IMR-90 (cell line): ENCODE data around the gene POLRMT. TPM values are rescaled to one million over a fixed set of nuclear protein-coding genes. Genes with fewer than 3 reads are reported as not detected.
A peak's percentile ranks its signal among the peaks of the same experiment; 100 is the strongest.

Source experiments
- ATAC-seq: fragments of 200-7000 bp; cut with Tn5 transposase; 2 replicates; pipeline ENCODE4 v1.9.1; 2020; ENCODE audit warnings: low read depth, mild to moderate bottlenecking, moderate library complexity
- BruUV-seq: library from RNA; stranded (reverse); fragments of 400-500 nt; replicated peaks from 2 replicates; lab custom pipeline; 2021; lab: Mats Ljungman, UMichigan
- CTCF ChIA-PET: fragments of 300-600 bp; formaldehyde crosslinking; extraction: SDS; loops from one replicate; lab custom pipeline; 2021; ENCODE audit warnings: antibody characterized with exemption; lab: Yijun Ruan, JAX
- POLR2A ChIA-PET: fragments of 300-600 bp; sonication (Branson Sonifier 250); formaldehyde crosslinking; loops from one replicate; lab custom pipeline; 2022; ENCODE audit warnings: antibody characterized with exemption; ENCODE audit not compliant: unreplicated experiment; lab: Charles Lee
- DNase-seq: peaks from one replicate; pipeline ENCODE4 v3.0.0; 2013
- H2AFZ ChIP-seq: replicated peaks from 2 replicates; pipeline ENCODE3; 2013; ENCODE audit warnings: low read length, mild to moderate bottlenecking; ENCODE audit not compliant: poor library complexity
- H2AK5ac ChIP-seq: 2 replicates; pipeline ENCODE4 v1.6.1; 2013; ENCODE audit warnings: low read depth, low read length, inconsistent platforms
- H2AK9ac ChIP-seq: replicated peaks from 2 replicates; pipeline ENCODE3; 2013; ENCODE audit warnings: mild to moderate bottlenecking, low read depth, low read length, moderate library complexity; ENCODE audit not compliant: poor library complexity
- H2BK120ac ChIP-seq: 2 replicates; pipeline ENCODE4 v1.6.1; 2013; ENCODE audit warnings: low read depth, low read length, inconsistent platforms
- H2BK15ac ChIP-seq: 3 replicates; pipeline ENCODE4 v1.6.1; 2013; ENCODE audit warnings: low read depth, low read length, inconsistent platforms
- H2BK20ac ChIP-seq: 2 replicates; pipeline ENCODE4 v1.6.1; 2013; ENCODE audit warnings: low read depth, mild to moderate bottlenecking, inconsistent platforms, low read length, moderate library complexity
- H2BK5ac ChIP-seq: 2 replicates; pipeline ENCODE4 v1.6.1; 2013; ENCODE audit warnings: mild to moderate bottlenecking, low read depth, low read length, inconsistent platforms; ENCODE audit not compliant: poor library complexity, severe bottlenecking
- H3K14ac ChIP-seq: replicated peaks from 2 replicates; pipeline ENCODE4 v1.6.1; 2013; ENCODE audit warnings: low read depth, low read length, inconsistent platforms
- H3K18ac ChIP-seq: 2 replicates; pipeline ENCODE4 v1.6.1; 2013; ENCODE audit warnings: low read depth, low read length, control low read depth
- H3K23ac ChIP-seq: 2 replicates; pipeline ENCODE4 v1.6.1; 2013; ENCODE audit warnings: low read depth, low read length, inconsistent platforms
- H3K27ac ChIP-seq: 2 replicates; pipeline ENCODE4 v1.5.1; 2013; ENCODE audit warnings: mild to moderate bottlenecking, control low read depth, low read length; ENCODE audit not compliant: insufficient read depth
- H3K27me3 ChIP-seq: 2 replicates; pipeline ENCODE4 v1.6.1; 2013; ENCODE audit warnings: low read length; ENCODE audit not compliant: control insufficient read depth, insufficient read depth
- H3K36me3 ChIP-seq: 2 replicates; pipeline ENCODE4 v1.6.1; 2013; ENCODE audit warnings: low read length, mixed read lengths; ENCODE audit not compliant: control insufficient read depth, insufficient read depth
- H3K4ac ChIP-seq: 2 replicates; pipeline ENCODE4 v1.6.1; 2013; ENCODE audit warnings: low read depth, low read length, inconsistent platforms
- H3K4me1 ChIP-seq: 2 replicates; pipeline ENCODE4 v1.6.1; 2013; ENCODE audit warnings: low read length, mixed read lengths; ENCODE audit not compliant: control insufficient read depth, insufficient read depth
- H3K4me2 ChIP-seq: 2 replicates; pipeline ENCODE4 v1.6.1; 2013; ENCODE audit warnings: low read depth, mild to moderate bottlenecking, control low read depth, low read length, moderate library complexity
- H3K4me3 ChIP-seq: 2 replicates; pipeline ENCODE4 v1.5.1; 2013; ENCODE audit warnings: low read depth, mild to moderate bottlenecking, control low read depth, low read length, moderate library complexity; ENCODE audit not compliant: insufficient read depth
- H3K56ac ChIP-seq: 2 replicates; pipeline ENCODE4 v1.6.1; 2013; ENCODE audit warnings: low read length, inconsistent platforms; ENCODE audit not compliant: insufficient read depth; ENCODE audit errors: extremely low read depth
- H3K79me1 ChIP-seq, 2 experiments: 2 replicates each; pipeline ENCODE4 v1.6.1; 2013; ENCODE audit warnings: low read length in 2 of 2, inconsistent platforms in 1 of 2, low read depth in 1 of 2
- H3K9ac ChIP-seq: 2 replicates; pipeline ENCODE4 v1.6.1; 2013; ENCODE audit warnings: low read depth, low read length, control low read depth
- H3K9me1 ChIP-seq: 2 replicates; pipeline ENCODE4 v1.6.1; 2013; ENCODE audit warnings: low read length, inconsistent platforms; ENCODE audit not compliant: insufficient read depth
- H3K9me3 ChIP-seq: 2 replicates; pipeline ENCODE4 v1.6.1; 2013; ENCODE audit warnings: low read length; ENCODE audit not compliant: control insufficient read depth, insufficient read depth
- H4K20me1 ChIP-seq: 2 replicates; pipeline ENCODE4 v1.6.1; 2013; ENCODE audit warnings: low read length, inconsistent platforms; ENCODE audit not compliant: insufficient read depth
- H4K5ac ChIP-seq: 2 replicates; pipeline ENCODE4 v1.6.1; 2013; ENCODE audit warnings: mild to moderate bottlenecking, low read depth, low read length, control low read depth
- H4K8ac ChIP-seq, 2 experiments: 2 replicates each; pipeline ENCODE4 v1.6.1; 2013; ENCODE audit warnings: low read depth in 2 of 2, low read length in 2 of 2, control low read depth in 1 of 2, inconsistent platforms in 1 of 2
- H4K91ac ChIP-seq: 2 replicates; pipeline ENCODE4 v1.6.1; 2013; ENCODE audit warnings: low read depth, low read length, inconsistent platforms; ENCODE audit not compliant: insufficient read depth
- FOS ChIP-seq: fragments of 150-350 bp; IDR thresholded peaks from 2 replicates; pipeline ENCODE4 v1.6.1; 2016; ENCODE audit warnings: low read depth, low read length
- MAZ ChIP-seq: IDR thresholded peaks from 2 replicates; pipeline ENCODE4 v1.6.1; 2012; ENCODE audit warnings: low read depth, mild to moderate bottlenecking, low read length, improper control_type of control experiment, moderate library complexity, borderline replicate concordance
- MXI1 ChIP-seq: IDR thresholded peaks from 2 replicates; pipeline ENCODE4 v1.6.1; 2012; ENCODE audit warnings: low read depth, mild to moderate bottlenecking, low read length, moderate library complexity, borderline replicate concordance
- NFE2L2 ChIP-seq: fragments of 150-350 bp; IDR thresholded peaks from 2 replicates; pipeline ENCODE4 v1.6.1; 2016; ENCODE audit warnings: low read depth, mild to moderate bottlenecking, low read length
- RAD21 ChIP-seq: IDR thresholded peaks from 2 replicates; pipeline ENCODE4 v1.6.1; 2012; ENCODE audit warnings: low read length, improper control_type of control experiment
- RFX5 ChIP-seq: IDR thresholded peaks from 2 replicates; pipeline ENCODE4 v1.8.0; 2012; ENCODE audit warnings: low read depth, mild to moderate bottlenecking, low read length, moderate library complexity
- SMC3 ChIP-seq: fragments of 150-350 bp; IDR thresholded peaks from 2 replicates; pipeline ENCODE4 v1.6.1; 2016; ENCODE audit warnings: low read depth, mild to moderate bottlenecking, antibody characterized with exemption, low read length, moderate library complexity
- WGBS, 2 experiments: methylation state at CpG; one replicate each; pipeline versions ENCODE4 v1.1.5 to v1.1.7; 2013; ENCODE audit warnings: missing lambda C conversion rate in 2 of 2; ENCODE audit not compliant: insufficient read length in 1 of 2; ENCODE audit errors: extremely low coverage in 2 of 2; 5-methylcytosine and 5-hydroxymethylcytosine counted together
- dilution Hi-C: fragments of 300-500 bp; cut with HindIII; formaldehyde crosslinking; loops from one replicate; pipeline ENCODE4 v1.14.3; 2018; ENCODE audit warnings: low sequenced_read_pairs; ENCODE audit not compliant: unreplicated experiment
- in situ Hi-C: fragments of 300-500 bp; cut with MboI; formaldehyde crosslinking; loops from 3 replicates; pipeline ENCODE4 v1.14.3; 2019; ENCODE audit warnings: low sequenced_read_pairs, inconsistent platforms, mixed read lengths
- intact Hi-C: fragments of 100-400 bp; cut with micrococcal nuclease; formaldehyde crosslinking; loops from 2 replicates; pipeline ENCODE4 v1.10.0; 2022
- polyA plus RNA-seq, 3 experiments: library from polyadenylated mRNA; depleted of rRNA; stranded (reverse); fragments of >200 nt; gene quantifications; 2 replicates each; pipeline ENCODE4 v1.2.3, GENCODE V29; 2012; ENCODE audit warnings: low replicate concordance in 1 of 3
- total RNA-seq: library from RNA; depleted of rRNA; stranded (reverse); fragments of >200 nt; gene quantifications from 2 replicates; pipeline ENCODE4 v1.2.3, GENCODE V29; 2012
- TF ChIP-seq, protein P1 (sequence below): fragments of 150-350 bp; IDR thresholded peaks from 2 replicates; pipeline ENCODE4 v1.6.1; 2016; ENCODE audit warnings: low read depth, mild to moderate bottlenecking, low read length, moderate library complexity, borderline replicate concordance
- TF ChIP-seq, protein P2 (sequence below): conservative IDR thresholded peaks from 2 replicates; pipeline ENCODE4 v1.5.1; 2012; ENCODE audit warnings: mild to moderate bottlenecking, low read depth, low read length, improper control_type of control experiment

The POLRMT gene
- total and polyA plus RNA-seq, 2 of the 4 experiments (the other 2 are of a cell fraction): 9.9 to 29.6 TPM

DNA sequence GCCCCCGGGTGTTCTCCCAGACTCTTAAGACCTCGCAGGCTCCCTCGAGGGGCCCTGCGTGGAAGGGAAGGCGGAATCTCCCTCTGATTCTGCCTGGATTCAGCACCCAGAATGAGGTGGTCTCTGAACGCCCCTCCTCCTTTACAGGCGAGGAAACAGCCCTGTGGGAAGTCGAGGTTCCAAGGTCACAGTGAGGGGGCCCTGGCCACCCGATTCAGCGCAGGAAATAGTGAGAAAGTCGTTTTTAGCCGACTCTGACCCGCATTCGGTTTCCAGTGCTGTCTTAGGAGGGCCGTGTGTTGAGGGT, 59.9 kb downstream of the POLRMT start:
- Histone ChIP-seq H3K9ac (peak overlapping the region; percentile 66), H3K23ac (peak overlapping the region; percentile 79), H2BK120ac (no peak overlapping the region), H3K9me1 (peaks cover 11% of the 10 kb centered on the region; the same call in 1 of the 2 replicates), H2AFZ (peak overlapping the region; percentile 90), H3K14ac (peak overlapping the region; percentile 58), H2BK5ac (no peak overlapping the region), H3K27ac (peak overlapping the region; percentile 30; the same call in 1 of the 2 replicates), H3K18ac (no peak overlapping the region), H3K79me1 (peaks cover 0 to 51% of the 10 kb centered on the region in 2 experiments; a peak in 2 of 4 replicates), H4K8ac (peak overlapping the region in 1 of 2 experiments; percentile 15; a peak in 1 of 4 replicates), H3K4me2 (peak overlapping the region; percentile 93), H2AK5ac (peak overlapping the region; percentile 36), H2BK20ac (no peak overlapping the region), H2BK15ac (no peak overlapping the region), H3K9me3 (no peaks in the 10 kb centered on the region), H3K27me3 (no peaks in the 10 kb centered on the region), H4K20me1 (peaks cover 55% of the 10 kb centered on the region), H2AK9ac (peak overlapping the region; percentile 99), H3K4ac (peak overlapping the region; percentile 71), H3K4me1 (peaks cover 26% of the 10 kb centered on the region), H4K91ac (peak overlapping the region; percentile 17; the same call in 1 of the 2 replicates), H3K36me3 (no peaks in the 10 kb centered on the region), H4K5ac (no peak overlapping the region), H3K4me3 (peak overlapping the region; percentile 72), H3K56ac (no peak overlapping the region)
- intact Hi-C loops (no loop called here), dilution Hi-C loops (no loop called here), in situ Hi-C loops (no loop called here)
- ATAC-seq (no peak), DNase-seq (no peak)
- ChIA-PET CTCF (no interaction called here), POLR2A (no interaction called here)
- no TSS peak for BruUV-seq
- WGBS, 2 experiments: 3% methylated on average over 6 of the region's 15 CpGs; no CpG with 5 or more reads in 1 of the 2 experiments
- TF ChIP-seq RFX5 (no peak), FOS (no peak), MXI1 (no peak), MAZ (no peak), NFE2L2 (no peak), RAD21 (no peak), SMC3 (no peak)
- TF ChIP-seq, protein P1, sequence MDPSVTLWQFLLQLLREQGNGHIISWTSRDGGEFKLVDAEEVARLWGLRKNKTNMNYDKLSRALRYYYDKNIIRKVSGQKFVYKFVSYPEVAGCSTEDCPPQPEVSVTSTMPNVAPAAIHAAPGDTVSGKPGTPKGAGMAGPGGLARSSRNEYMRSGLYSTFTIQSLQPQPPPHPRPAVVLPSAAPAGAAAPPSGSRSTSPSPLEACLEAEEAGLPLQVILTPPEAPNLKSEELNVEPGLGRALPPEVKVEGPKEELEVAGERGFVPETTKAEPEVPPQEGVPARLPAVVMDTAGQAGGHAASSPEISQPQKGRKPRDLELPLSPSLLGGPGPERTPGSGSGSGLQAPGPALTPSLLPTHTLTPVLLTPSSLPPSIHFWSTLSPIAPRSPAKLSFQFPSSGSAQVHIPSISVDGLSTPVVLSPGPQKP: no peak
- TF ChIP-seq, protein P2, sequence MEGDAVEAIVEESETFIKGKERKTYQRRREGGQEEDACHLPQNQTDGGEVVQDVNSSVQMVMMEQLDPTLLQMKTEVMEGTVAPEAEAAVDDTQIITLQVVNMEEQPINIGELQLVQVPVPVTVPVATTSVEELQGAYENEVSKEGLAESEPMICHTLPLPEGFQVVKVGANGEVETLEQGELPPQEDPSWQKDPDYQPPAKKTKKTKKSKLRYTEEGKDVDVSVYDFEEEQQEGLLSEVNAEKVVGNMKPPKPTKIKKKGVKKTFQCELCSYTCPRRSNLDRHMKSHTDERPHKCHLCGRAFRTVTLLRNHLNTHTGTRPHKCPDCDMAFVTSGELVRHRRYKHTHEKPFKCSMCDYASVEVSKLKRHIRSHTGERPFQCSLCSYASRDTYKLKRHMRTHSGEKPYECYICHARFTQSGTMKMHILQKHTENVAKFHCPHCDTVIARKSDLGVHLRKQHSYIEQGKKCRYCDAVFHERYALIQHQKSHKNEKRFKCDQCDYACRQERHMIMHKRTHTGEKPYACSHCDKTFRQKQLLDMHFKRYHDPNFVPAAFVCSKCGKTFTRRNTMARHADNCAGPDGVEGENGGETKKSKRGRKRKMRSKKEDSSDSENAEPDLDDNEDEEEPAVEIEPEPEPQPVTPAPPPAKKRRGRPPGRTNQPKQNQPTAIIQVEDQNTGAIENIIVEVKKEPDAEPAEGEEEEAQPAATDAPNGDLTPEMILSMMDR: no peak
